NCI-H2171 treated with DMSO at 0.1 percent for 48 hours (cell line): ENCODE measurements around the gene ZBTB8B.
A peak's percentile ranks its signal among the peaks of the same experiment; 100 is the strongest.
"Not testable (repeated sequence)": the region's sequence is repeated elsewhere in the genome, so short reads cannot be mapped to it uniquely, and the experiment has no call there.

Experiments
- DNase-seq: peaks from one replicate; lab custom pipeline; 2025; lab: John Stamatoyannopoulos, UW

The ZBTB8B gene

DNA sequence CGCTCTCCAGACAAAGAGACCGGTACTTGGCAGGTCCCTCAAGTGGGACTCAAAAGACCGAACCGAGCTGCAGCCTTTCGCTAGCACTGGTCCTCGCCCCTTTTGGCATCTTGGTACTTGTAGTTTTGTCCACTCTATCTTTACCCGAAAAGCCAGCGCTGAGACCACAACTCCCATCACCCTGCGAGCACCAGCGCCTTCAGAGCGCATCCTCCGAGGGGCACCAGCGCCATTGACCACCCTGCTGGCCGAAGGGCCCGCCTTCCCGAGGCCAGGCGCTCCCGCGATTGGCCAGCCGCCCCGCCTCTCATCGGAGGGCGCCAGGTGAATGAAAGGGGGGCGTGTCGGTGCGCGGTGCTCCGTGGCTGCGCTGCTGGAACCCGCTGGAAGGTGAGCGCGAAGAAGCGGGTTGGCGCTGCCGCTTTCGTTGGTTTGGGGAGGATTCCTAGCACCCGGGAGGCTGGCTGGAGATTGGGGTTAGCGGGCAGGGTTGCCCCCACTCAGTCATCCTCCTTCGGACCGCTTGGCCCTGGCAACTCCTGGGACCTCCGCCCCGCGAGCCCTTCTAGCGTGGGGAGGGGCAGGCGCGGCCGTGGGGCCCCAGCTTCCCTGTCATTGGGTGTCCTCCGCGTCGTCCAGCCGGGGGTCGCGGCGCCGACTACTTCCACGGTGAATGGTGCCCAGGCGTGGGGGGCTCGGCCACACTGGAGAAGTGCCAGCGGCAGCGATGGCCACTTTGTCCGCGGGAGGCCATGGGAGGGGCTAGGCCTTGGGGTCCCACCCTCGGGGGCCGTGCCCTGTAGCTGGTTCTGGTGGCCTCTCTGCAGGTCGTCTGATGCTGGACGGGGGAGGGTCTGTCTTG is at the start of gene ZBTB8B:
Gene ZBTB8B (plus strand): TSS at position 357 of the 862 bp plus-strand sequence. CDS start 5,553 bp downstream, outside the sequence.
- peak; percentile 96 for DNase-seq

GRCh38 chr1:32421775-32422174 is 43.1 kb upstream of the ZBTB8B start:
- DNase-seq: no peak

- peak; percentile 27 for DNase-seq
These were observed 38.2 kb upstream of the ZBTB8B start for GRCh38 chr1:32426489-32427255.

DNA sequence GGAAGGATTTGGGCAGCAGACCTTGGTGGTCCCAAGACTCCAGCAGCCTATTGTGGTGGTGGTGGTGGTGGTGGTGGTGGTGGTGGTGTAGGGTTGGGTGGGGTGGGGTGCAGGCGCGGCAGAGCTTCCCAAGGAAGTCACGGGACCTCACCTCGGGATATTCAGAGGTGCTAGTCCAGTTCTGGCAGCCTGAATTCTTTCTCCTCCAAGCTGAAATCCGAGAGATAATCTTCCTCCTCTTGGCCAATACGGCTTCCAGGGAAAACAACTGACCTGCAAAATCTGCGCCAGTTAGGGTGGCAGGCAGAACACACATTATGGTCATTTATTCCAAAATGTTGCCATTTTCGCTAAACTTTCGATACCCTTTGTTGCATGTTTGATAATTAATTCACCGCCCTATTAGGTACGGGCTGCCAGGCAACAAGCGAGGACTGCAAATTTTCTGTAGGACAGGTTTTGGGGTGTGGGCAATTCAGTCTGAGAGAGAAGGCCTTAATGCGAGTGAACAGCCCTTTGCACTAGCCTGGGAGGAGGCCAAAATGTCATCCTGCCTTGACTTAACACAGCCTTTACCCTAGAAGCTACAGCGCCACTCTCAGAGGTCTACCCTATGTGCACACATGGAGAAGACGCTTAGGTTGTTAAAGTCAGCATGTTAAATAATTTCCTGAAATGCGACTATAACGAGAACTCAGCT is 37.5 kb upstream of the ZBTB8B start:
- no peak for DNase-seq

DNA sequence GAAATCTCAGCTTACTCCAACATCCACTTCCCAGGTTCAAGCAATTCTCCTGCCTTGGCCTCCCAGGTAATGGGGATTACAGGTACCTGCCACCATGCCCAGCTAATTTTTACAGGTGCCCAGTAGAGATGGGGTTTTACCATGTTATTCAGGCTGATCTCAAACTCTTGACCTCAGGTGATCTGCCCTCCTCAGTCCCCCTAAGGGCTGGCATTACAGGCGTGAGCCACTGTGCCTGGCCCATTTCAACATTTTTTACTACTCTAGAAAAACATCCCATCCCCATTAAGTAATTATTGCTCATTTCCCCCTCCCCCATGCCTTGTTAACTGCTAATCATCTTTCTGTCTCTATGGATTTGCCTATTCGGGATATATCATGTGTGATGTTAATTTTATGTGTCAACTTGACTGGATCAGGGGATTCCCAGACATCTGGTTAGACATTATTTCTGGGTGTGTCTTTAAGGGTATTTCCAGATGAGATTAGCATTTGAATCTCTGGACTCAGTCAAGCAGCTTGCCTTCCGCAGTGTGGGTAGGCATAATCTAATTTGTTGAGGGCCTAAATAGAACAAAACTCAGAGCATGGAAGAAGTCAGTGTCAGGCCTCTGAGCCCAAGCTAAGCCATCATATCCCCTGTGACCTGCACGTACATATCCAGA is 33.0 kb upstream of the ZBTB8B start:
- no peak for DNase-seq

- no peak for DNase-seq
These were observed 26.7 kb upstream of the ZBTB8B start for GRCh38 chr1:32438136-32438535.

DNA sequence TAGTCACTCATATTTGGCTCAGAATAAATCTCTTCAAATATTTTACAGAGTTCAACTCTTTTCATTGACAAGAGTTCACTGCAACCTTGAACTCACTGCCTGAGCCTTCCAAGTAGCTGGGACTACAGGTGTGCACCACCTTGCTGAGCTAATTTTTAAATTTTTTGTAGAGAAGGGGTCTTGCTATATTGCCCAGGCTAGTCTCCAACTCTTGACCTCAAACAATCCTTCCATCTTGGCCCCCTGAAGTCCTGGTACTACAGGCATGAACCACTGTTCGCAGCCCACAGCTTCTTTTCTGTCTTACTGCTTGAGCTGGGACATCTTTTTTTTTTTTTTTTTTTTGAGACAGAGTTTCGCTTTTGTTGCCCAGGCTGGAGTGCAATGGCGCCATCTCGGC is 26.1 kb upstream of the ZBTB8B start:
- DNase-seq: not testable (repeated sequence)

DNA sequence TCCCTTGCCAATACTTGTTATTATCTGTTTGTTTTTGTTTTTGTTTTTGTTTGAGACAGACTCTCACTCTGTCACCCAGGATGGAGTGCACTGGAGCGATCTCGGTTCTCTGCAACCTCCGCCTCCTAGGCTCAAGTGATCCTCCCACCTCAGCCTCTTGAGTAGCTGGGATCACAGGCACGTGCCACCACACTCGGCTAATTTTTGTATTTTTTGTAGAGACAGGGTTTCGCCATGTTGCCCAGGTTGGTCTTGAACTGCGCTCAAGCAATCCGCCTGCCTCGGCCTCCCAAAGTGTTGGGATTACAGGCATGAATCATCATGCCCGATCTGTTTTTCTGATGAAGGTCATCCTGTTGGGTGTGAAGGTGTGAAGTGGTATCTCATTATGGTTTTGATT is 23.4 kb upstream of the ZBTB8B start:
- DNase-seq: not testable (repeated sequence)

DNA sequence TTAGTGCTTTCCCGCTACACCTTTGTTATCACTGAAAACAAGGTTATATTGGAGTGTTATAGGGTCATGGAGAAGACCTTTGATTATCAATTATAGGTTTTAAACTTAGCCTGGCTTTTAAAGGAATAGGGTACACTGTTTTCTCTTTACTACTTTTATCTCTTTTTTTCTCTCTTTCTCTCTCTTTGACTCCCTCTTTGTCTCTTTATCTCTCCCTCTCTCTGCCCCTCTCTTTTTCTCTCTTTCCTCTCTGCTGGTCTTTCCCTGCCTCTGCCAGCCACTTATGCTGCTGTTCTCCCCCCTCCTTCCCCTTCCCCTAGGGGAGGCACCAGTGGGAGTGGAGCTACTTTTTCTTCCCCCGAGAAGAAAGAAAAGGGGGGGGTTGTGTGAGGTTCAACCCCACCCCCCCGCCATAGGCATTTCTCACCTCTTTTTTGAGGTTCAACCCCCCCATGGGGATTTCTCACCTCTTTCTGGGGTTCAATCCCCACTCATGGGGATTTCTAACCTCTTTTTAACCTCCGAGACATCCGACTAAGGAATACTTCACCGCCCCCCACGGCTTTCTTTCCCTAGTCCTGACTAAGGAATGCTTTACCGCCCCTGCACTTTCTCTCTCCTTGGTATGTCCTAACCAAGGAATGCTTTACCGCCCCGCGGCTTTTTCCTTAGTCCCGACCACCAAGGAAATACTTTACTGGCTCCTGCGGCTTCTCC is 17.2 kb upstream of the ZBTB8B start:
- no peak for DNase-seq

- peak; percentile 33 for DNase-seq
These were observed 16.6 kb upstream of the ZBTB8B start for GRCh38 chr1:32448186-32448772.

DNA sequence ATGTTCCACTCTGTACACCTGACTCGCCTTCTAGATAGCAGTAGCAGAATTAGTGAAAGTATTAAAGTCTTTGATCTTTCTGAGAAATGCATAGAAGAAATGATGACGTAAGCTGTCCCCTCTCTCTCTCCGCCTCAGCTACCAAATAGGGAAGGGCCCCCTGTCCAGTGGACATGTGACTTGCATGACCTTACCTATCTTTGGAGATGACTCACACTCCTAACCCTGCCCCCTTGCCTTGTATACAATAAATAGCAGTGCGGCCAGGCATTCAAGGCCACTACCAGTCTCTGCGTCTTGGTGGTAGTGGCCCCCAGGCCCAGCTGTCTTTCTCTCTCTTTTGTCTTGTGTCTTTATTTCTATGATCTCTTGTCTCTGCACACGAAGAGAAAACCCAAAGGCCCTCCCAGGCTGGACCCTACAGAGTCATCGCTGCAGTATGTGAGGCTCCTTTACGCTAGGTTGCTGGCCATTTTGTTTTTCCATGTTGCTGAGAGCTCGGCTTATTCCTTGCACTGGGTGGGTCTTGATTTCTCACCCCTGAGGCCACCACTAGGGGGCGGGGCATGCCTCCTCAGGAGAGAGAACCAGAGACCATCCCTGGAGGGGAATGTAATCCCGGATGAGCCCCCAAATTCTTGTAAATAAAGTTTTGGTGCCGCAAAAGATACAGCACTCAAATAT is 16.0 kb upstream of the ZBTB8B start:
- DNase-seq: no peak

DNA sequence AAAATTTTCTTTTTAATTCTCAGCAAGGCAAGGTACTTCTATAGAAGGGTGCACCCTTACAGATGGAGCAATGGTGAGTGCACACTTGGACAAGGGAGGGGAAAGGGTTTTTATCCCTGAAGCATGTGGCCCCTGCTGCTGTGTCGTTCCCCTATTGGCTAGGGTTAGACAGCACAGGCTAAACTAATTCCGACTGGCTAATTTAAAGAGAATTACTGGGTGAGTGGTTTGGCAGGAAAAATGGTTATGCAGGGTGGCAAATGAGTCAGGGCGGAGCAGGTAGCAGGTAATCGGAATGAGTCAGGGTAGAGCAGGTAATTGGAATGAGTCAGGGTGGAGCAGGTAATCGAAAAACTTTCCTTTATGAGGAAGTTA is 15.4 kb upstream of the ZBTB8B start:
- DNase-seq: not testable (repeated sequence)

- no peak for DNase-seq
These were observed 10.1 kb upstream of the ZBTB8B start for GRCh38 chr1:32454726-32455125.

DNA sequence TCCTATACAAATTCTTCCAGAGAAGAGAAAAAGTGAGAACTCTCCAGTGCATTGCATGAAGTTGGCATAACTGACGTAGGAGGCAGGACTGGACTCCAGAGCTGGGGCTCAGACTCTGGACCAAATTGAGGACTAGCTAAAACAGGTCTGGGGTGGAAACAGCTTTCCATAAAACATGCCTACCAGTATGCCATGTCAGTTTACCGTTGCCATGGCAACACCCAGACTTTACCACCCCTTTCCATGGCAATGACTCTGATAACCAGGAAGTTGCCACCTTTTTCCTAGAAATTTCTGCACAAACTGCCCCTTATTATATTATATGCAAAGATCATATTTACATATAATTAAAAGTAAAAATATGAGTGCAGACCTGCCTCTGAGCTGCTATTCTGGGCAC is 8.9 kb upstream of the ZBTB8B start:
- DNase-seq: no peak

- not testable (repeated sequence) for DNase-seq
These were observed 6.1 kb upstream of the ZBTB8B start for GRCh38 chr1:32458798-32459197.

DNA sequence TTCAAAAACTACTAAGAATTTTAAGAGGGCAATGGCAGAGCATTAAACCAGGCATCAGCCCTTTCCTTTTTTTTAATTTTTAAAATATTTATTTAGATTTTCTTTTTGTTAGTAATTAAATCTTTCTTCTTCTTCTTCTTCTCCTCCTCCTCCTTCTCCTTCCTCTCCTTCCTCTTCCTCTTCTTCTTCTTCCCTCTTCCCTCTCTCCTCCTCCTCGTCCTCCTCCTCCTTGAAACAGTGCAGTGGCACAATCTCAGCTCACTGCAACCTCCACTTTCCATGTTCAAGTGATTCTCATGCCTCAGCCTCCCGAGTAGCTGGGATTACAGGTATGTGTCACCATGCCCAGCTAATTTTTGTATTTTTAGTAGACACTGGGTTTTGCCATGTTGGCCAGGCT is 1.9 kb upstream of the ZBTB8B start:
- not testable (repeated sequence) for DNase-seq

DNA sequence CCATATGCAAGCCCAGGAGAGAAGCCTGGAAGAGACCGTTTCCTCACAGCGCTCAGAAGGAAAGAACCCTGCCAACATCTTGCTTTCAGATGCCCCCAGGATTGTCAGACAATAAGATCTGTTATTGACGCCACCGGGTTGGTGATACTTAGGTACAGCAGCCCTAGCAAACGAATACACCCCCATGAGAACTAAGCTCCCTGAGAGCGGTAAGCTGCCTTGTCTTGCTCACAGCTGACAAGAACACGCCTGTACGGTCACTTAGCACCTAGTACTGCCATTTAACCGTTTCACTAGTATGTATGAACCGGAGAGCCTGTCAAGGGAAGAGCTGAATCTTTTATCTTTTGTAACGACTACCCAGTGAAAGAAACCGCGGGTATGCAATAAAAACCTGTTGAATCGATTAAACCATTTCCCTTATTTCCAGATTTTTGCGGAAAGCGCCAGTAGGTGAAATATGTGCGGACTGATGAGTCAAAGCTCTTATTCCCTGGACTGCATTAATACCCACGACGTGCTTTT is 619 bp upstream of the ZBTB8B start:
- DNase-seq: peak; percentile 74

DNA sequence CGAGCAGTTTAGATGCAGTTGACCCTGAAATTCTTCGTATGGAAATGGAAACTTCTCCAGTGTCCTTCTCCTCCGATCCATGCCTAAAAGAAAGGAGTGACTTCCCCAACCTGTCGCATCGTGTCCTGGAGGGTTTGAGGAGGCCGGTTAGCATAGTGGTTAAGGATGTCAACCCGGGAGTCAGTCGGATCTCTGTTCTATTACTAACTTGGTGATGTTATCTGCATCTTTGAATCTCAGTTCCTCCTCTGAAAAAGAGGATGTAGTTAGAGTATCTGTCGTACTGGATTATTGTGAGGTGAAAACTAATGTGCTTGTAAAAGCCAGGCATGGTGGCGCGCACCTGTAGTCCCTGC is 684 bp downstream of the ZBTB8B start:
- no peak for DNase-seq

DNA sequence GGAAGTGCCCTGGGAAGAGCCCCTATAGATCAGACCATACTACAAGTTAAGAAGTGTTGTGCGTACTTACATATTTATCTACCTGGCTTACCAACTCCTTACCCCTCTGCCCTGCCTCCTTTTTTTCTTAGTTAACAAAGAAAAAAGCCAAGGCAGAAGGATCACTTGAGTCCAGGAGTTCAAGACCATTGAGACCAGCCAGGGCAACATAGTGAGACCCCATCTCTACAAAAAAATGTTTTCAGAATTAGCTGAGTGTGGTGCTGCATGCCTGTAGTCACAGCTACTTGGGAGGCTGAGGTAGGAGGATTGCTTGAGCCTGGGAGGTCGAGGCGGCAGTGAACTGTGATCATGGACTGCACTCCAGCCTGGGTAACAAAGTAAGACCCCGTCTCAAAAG is 1.9 kb downstream of the ZBTB8B start:
- no peak for DNase-seq

DNA sequence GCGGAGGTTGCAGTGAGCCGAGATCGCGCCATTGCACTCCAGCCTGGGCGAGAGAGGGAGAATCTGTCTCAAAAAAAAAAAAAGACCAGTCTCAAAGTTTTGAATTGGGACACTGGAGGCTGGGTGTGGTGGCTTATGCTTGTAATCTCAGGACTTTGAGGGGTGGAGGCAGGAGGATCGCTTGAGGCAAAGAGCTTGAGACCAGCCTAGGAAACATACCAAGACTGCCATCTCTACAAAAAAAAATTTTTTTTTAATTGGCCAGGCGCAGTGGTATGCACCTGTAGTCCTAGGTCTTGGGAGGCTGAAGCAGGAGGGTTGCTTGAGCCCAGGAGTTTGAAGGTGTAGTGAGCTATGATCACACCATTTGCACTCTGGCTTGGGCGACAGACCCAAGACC is 3.9 kb downstream of the ZBTB8B start:
- DNase-seq: no peak
